ENCODE measurements around the gene DNAAF1. TPM values are rescaled to one million over a fixed set of nuclear protein-coding genes. Genes with fewer than 3 reads are reported as not detected.

The DNAAF1 gene
- total and polyA plus RNA-seq, 2 of the 4 experiments (the other 2 are of a cell fraction): 0.05 TPM; not detected in 1

- Histone ChIP-seq H3K79me1 (ENCODE audit: low read depth in 1 of 2, low read length in 2 of 2) (no peaks in the 10 kb centered on the region), H2AK9ac (replicated peaks; ENCODE audit: low read depth, low read length, poor library complexity) (no peak overlapping the region), H2BK15ac (ENCODE audit: low read depth, low read length) (no peak overlapping the region), H3K4me2 (ENCODE audit: low read depth, low read length) (no peak overlapping the region), H2BK120ac (ENCODE audit: low read depth, low read length) (no peak overlapping the region), H4K8ac (ENCODE audit: low read depth in 2 of 2, low read length in 2 of 2) (no peak overlapping the region), H4K91ac (ENCODE audit: insufficient read depth, low read depth, low read length) (no peak overlapping the region), H3K36me3 (ENCODE audit: control insufficient read depth, insufficient read depth, low read length) (no peaks in the 10 kb centered on the region), H4K5ac (ENCODE audit: low read depth, low read length) (no peak overlapping the region), H2BK20ac (ENCODE audit: low read depth, low read length) (no peak overlapping the region), H3K23ac (ENCODE audit: low read depth, low read length) (no peak overlapping the region), H2AFZ (replicated peaks; ENCODE audit: low read length, poor library complexity) (no peak overlapping the region), H3K27me3 (ENCODE audit: control insufficient read depth, insufficient read depth, low read length) (peaks cover 46% of the 10 kb centered on the region), H3K4me1 (ENCODE audit: control insufficient read depth, insufficient read depth, low read length) (no peaks in the 10 kb centered on the region), H3K27ac (ENCODE audit: insufficient read depth, low read length) (no peak overlapping the region), H3K4me3 (ENCODE audit: insufficient read depth, low read depth, low read length) (no peak overlapping the region), H4K20me1 (ENCODE audit: insufficient read depth, low read length) (no peaks in the 10 kb centered on the region), H3K9me3 (ENCODE audit: control insufficient read depth, insufficient read depth, low read length) (peaks cover 2% of the 10 kb centered on the region; the same call in 1 of the 2 replicates), H3K4ac (ENCODE audit: low read depth, low read length) (no peak overlapping the region), H3K9ac (ENCODE audit: low read depth, low read length) (no peak overlapping the region), H3K14ac (replicated peaks; ENCODE audit: low read depth, low read length) (no peak overlapping the region), H3K56ac (ENCODE audit: extremely low read depth, insufficient read depth, low read length) (no peak overlapping the region), H3K18ac (ENCODE audit: low read depth, low read length) (no peak overlapping the region), H3K9me1 (ENCODE audit: insufficient read depth, low read length) (no peaks in the 10 kb centered on the region), H2AK5ac (ENCODE audit: low read depth, low read length) (no peak overlapping the region), H2BK5ac (ENCODE audit: low read depth, low read length, poor library complexity, severe bottlenecking) (no peak overlapping the region)
- intact Hi-C loops (cut with micrococcal nuclease) (no loop called here), in situ Hi-C loops (cut with MboI; ENCODE audit: low sequenced_read_pairs) (no loop called here), dilution Hi-C loops (cut with HindIII; ENCODE audit: low sequenced_read_pairs, unreplicated experiment) (no loop called here)
- TF ChIP-seq POLR2A (IDR thresholded peaks at IDR 0.05; ENCODE audit: low read depth, low read length) (no peak), MAZ (IDR thresholded peaks at IDR 0.05; ENCODE audit: borderline replicate concordance, low read depth, low read length) (no peak), CTCF (conservative IDR thresholded peaks at IDR 0.05; ENCODE audit: low read depth, low read length) (no peak), RFX5 (IDR thresholded peaks at IDR 0.05; ENCODE audit: low read depth, low read length) (no peak), USF2 (IDR thresholded peaks at IDR 0.05; ENCODE audit: low read depth, low read length) (no peak), FOS (IDR thresholded peaks at IDR 0.05; ENCODE audit: low read depth, low read length) (no peak), ELK1 (IDR thresholded peaks at IDR 0.05; ENCODE audit: borderline replicate concordance, low read depth, low read length) (no peak), MAFK (IDR thresholded peaks at IDR 0.05; ENCODE audit: low read depth, low read length) (no peak), NFE2L2 (IDR thresholded peaks at IDR 0.05; ENCODE audit: low read depth, low read length) (no peak), BHLHE40 (IDR thresholded peaks at IDR 0.05; ENCODE audit: low read depth, low read length) (no peak), RCOR1 (IDR thresholded peaks at IDR 0.05; ENCODE audit: insufficient replicate concordance, low read length) (no peak), MXI1 (IDR thresholded peaks at IDR 0.05; ENCODE audit: borderline replicate concordance, low read depth, low read length) (no peak), RAD21 (IDR thresholded peaks at IDR 0.05; ENCODE audit: low read length) (no peak), SMC3 (IDR thresholded peaks at IDR 0.05; ENCODE audit: low read depth, low read length) (no peak)
- ChIA-PET POLR2A (ENCODE audit: unreplicated experiment) (interaction anchor here (0.6 kb wide), 1 partner anchor 11 kb away, joined by 4 read pairs; no protein-coding TSS in a partner anchor), CTCF (interaction anchor here (0.8 to 1.9 kb wide), 2 partner anchors 14 to 26 kb away, joined by 3 to 14 read pairs; partner anchors contain the start of gene TAF1C)
- BruUV-seq (replicated peaks): no TSS peak
- ATAC-seq (ENCODE audit: low read depth) (no peak), DNase-seq (no peak)
- WGBS, 2 experiments (ENCODE audit: extremely low coverage in 2 of 2, insufficient read length in 1 of 2): 55% methylated on average over 7 of the region's 10 CpGs; no CpG with 5 or more reads in 1 of the 2 experiments
These were observed 15.9 kb downstream of the DNAAF1 start for GRCh38 chr16:84161037-84161436.
